Kidney (tissue), 14 donors: ENCODE measurements around the gene TICRR. TPM values are rescaled to one million over a fixed set of nuclear protein-coding genes. Genes with fewer than 3 reads are reported as not detected.

Experiments used
- DNase-seq, 5 donors: peaks; one replicate each; pipeline ENCODE4 v3.0.0-alpha.2; 2013 to 2020
- FAIRE-seq: peaks from 2 replicates; lab custom pipeline; 2012; peaks lifted over from hg19 to GRCh38; lab: Jason Lieb, UNC
- H3K27ac ChIP-seq, 2 donors: one replicate each; pipeline ENCODE4 v1.7.0; 2013; ENCODE audit warnings: low read depth in 2 of 2, low read length in 2 of 2, inconsistent platforms in 1 of 2
- H3K27me3 ChIP-seq: one replicate; pipeline ENCODE4 v1.7.1; 2013; ENCODE audit warnings: low read length, inconsistent platforms; ENCODE audit not compliant: control insufficient read depth, insufficient read depth
- H3K36me3 ChIP-seq, 3 donors: one replicate each; pipeline versions ENCODE4 v1.7.0 to v1.7.1; 2013; ENCODE audit warnings: low read length in 3 of 3, control low read depth in 1 of 3, inconsistent platforms in 1 of 3; ENCODE audit not compliant: insufficient read depth in 3 of 3, control insufficient read depth in 2 of 3
- H3K4me1 ChIP-seq, 3 donors: one replicate each; pipeline versions ENCODE4 v1.7.0 to v1.7.1; 2013; ENCODE audit warnings: low read length in 3 of 3, inconsistent platforms in 1 of 3, low read depth in 1 of 3; ENCODE audit not compliant: control insufficient read depth in 2 of 3, insufficient read depth in 2 of 3
- H3K4me3 ChIP-seq, 3 donors: one replicate each; pipeline versions ENCODE4 v1.7.0 to v1.8.1; 2013; ENCODE audit warnings: low read length in 3 of 3, control low read depth in 1 of 3, inconsistent platforms in 1 of 3
- H3K9ac ChIP-seq, 3 donors: one replicate each; pipeline versions ENCODE4 v1.7.0 to v1.7.1; 2013; ENCODE audit warnings: low read length in 3 of 3, control low read depth in 1 of 3, inconsistent platforms in 1 of 3
- H3K9me3 ChIP-seq, 3 donors: one replicate each; pipeline versions ENCODE4 v1.7.0 to v1.7.1; 2013; ENCODE audit warnings: low read length in 3 of 3, control low read depth in 1 of 3, inconsistent platforms in 1 of 3; ENCODE audit not compliant: control insufficient read depth in 2 of 3, insufficient read depth in 1 of 3
- CTCF ChIP-seq: IDR thresholded peaks from 3 replicates; pipeline ENCODE4 v1.5.1; 2012; ENCODE audit warnings: mild to moderate bottlenecking, moderate library complexity, borderline replicate concordance; ENCODE audit not compliant: insufficient read depth; ENCODE audit errors: extremely low read depth
- intact Hi-C: fragments of 100-400 bp; cut with DNase I; formaldehyde crosslinking; loops from one replicate; pipeline ENCODE4 v1.11.1; 2022
- polyA plus RNA-seq: library from polyadenylated mRNA; stranded (reverse); fragments of 350-450 nt; fragmentation: Illumina TruSeq; extraction: RNeasy Lipid Tissue Mini Kit (QIAGEN cat#74804); gene quantifications from one replicate; pipeline ENCODE4 v1.2.3, GENCODE V29; 2014; ENCODE audit warnings: low read depth, low replicate concordance; ENCODE audit not compliant: insufficient read depth
- total RNA-seq: library from RNA; stranded (reverse); fragmentation: NEBNext Ultra II Directional; extraction: Animal tissue kit (Norgen Biotek cat#: 25700); gene quantifications from one replicate; pipeline ENCODE4 v1.2.1, GENCODE V29; 2021
- donor health status: control.
- donor health status: control.
- donor health status: control.
- donor health status: control.
- donor health status: control.
- donor health status: DM: yes; HTN: yes; CAD: no.
- donor health status: Normal renal cell carcinoma (clear cell type).

TICRR gene
- total and polyA plus RNA-seq, 2 donors from 2014 or later: 0.25 TPM; not detected in 1

- H3K27me3 ChIP-seq: no peaks in the 10 kb centered on the region
- no peaks in the 10 kb centered on the region for H3K4me1 ChIP-seq
- H3K4me3 ChIP-seq: no peak overlapping the region
- H3K9ac ChIP-seq: no peak overlapping the region
- intact Hi-C loops: no loop called here
- FAIRE-seq (no peak), DNase-seq (peak in 1 of 5 donors; percentile 59)
- no peaks in the 10 kb centered on the region for H3K9me3 ChIP-seq
- H3K36me3 ChIP-seq: peaks cover 0 to 3% (median 0%) of the 10 kb centered on the region in 3 donors
- no peak overlapping the region for H3K27ac ChIP-seq
- TF ChIP-seq CTCF: no peak
Measured at GRCh38 chr15:89625716-89626115, 50.4 kb downstream of the TICRR start.

GRCh38 chr15:89627256-89627970, 52.1 kb downstream of the TICRR start:
- Histone ChIP-seq H3K9me3 (no peaks in the 10 kb centered on the region), H3K9ac (no peak overlapping the region), H3K27me3 (no peaks in the 10 kb centered on the region), H3K36me3 (peaks cover 0 to 5% (median 0%) of the 10 kb centered on the region in 3 donors), H3K4me1 (no peaks in the 10 kb centered on the region), H3K4me3 (no peak overlapping the region), H3K27ac (no peak overlapping the region)
- FAIRE-seq: no peak
- TF ChIP-seq CTCF: no peak
- peak in 1 of 5 donors; percentile 29 for DNase-seq
- intact Hi-C loops: no loop called here

GRCh38 chr15:89628301-89628700, 53.0 kb downstream of the TICRR start:
- H3K4me1 ChIP-seq: no peaks in the 10 kb centered on the region
- no peak overlapping the region for H3K9ac ChIP-seq
- TF ChIP-seq CTCF: no peak
- no peaks in the 10 kb centered on the region for H3K9me3 ChIP-seq
- no peak overlapping the region for H3K4me3 ChIP-seq
- DNase-seq (peak in 1 of 5 donors; percentile 63), FAIRE-seq (no peak)
- no peak overlapping the region for H3K27ac ChIP-seq
- peaks cover 0 to 5% (median 0%) of the 10 kb centered on the region in 3 donors for H3K36me3 ChIP-seq
- intact Hi-C loops: no loop called here
- H3K27me3 ChIP-seq: no peaks in the 10 kb centered on the region
